IMR-90 (cell line): ENCODE measurements around the gene PIGZ. TPM values are rescaled to one million over a fixed set of nuclear protein-coding genes. Genes with fewer than 3 reads are reported as not detected.

Source experiments
- ATAC-seq: fragments of 200-7000 bp; cut with Tn5 transposase; 2 replicates; pipeline ENCODE4 v1.9.1; 2020; ENCODE audit warnings: low read depth, mild to moderate bottlenecking, moderate library complexity
- BruUV-seq: library from RNA; stranded (reverse); fragments of 400-500 nt; replicated peaks from 2 replicates; lab custom pipeline; 2021; lab: Mats Ljungman, UMichigan
- CTCF ChIA-PET: fragments of 300-600 bp; formaldehyde crosslinking; extraction: SDS; loops from one replicate; lab custom pipeline; 2021; ENCODE audit warnings: antibody characterized with exemption; lab: Yijun Ruan, JAX
- POLR2A ChIA-PET: fragments of 300-600 bp; sonication (Branson Sonifier 250); formaldehyde crosslinking; loops from one replicate; lab custom pipeline; 2022; ENCODE audit warnings: antibody characterized with exemption; ENCODE audit not compliant: unreplicated experiment; lab: Charles Lee
- DNase-seq: peaks from one replicate; pipeline ENCODE4 v3.0.0; 2013
- H2AFZ ChIP-seq: replicated peaks from 2 replicates; pipeline ENCODE3; 2013; ENCODE audit warnings: low read length, mild to moderate bottlenecking; ENCODE audit not compliant: poor library complexity
- H2AK5ac ChIP-seq: 2 replicates; pipeline ENCODE4 v1.6.1; 2013; ENCODE audit warnings: low read depth, low read length, inconsistent platforms
- H2AK9ac ChIP-seq: replicated peaks from 2 replicates; pipeline ENCODE3; 2013; ENCODE audit warnings: mild to moderate bottlenecking, low read depth, low read length, moderate library complexity; ENCODE audit not compliant: poor library complexity
- H2BK120ac ChIP-seq: 2 replicates; pipeline ENCODE4 v1.6.1; 2013; ENCODE audit warnings: low read depth, low read length, inconsistent platforms
- H2BK15ac ChIP-seq: 3 replicates; pipeline ENCODE4 v1.6.1; 2013; ENCODE audit warnings: low read depth, low read length, inconsistent platforms
- H2BK20ac ChIP-seq: 2 replicates; pipeline ENCODE4 v1.6.1; 2013; ENCODE audit warnings: low read depth, mild to moderate bottlenecking, inconsistent platforms, low read length, moderate library complexity
- H2BK5ac ChIP-seq: 2 replicates; pipeline ENCODE4 v1.6.1; 2013; ENCODE audit warnings: mild to moderate bottlenecking, low read depth, low read length, inconsistent platforms; ENCODE audit not compliant: poor library complexity, severe bottlenecking
- H3K14ac ChIP-seq: replicated peaks from 2 replicates; pipeline ENCODE4 v1.6.1; 2013; ENCODE audit warnings: low read depth, low read length, inconsistent platforms
- H3K18ac ChIP-seq: 2 replicates; pipeline ENCODE4 v1.6.1; 2013; ENCODE audit warnings: low read depth, low read length, control low read depth
- H3K23ac ChIP-seq: 2 replicates; pipeline ENCODE4 v1.6.1; 2013; ENCODE audit warnings: low read depth, low read length, inconsistent platforms
- H3K27ac ChIP-seq: 2 replicates; pipeline ENCODE4 v1.5.1; 2013; ENCODE audit warnings: mild to moderate bottlenecking, control low read depth, low read length; ENCODE audit not compliant: insufficient read depth
- H3K27me3 ChIP-seq: 2 replicates; pipeline ENCODE4 v1.6.1; 2013; ENCODE audit warnings: low read length; ENCODE audit not compliant: control insufficient read depth, insufficient read depth
- H3K36me3 ChIP-seq: 2 replicates; pipeline ENCODE4 v1.6.1; 2013; ENCODE audit warnings: low read length, mixed read lengths; ENCODE audit not compliant: control insufficient read depth, insufficient read depth
- H3K4ac ChIP-seq: 2 replicates; pipeline ENCODE4 v1.6.1; 2013; ENCODE audit warnings: low read depth, low read length, inconsistent platforms
- H3K4me1 ChIP-seq: 2 replicates; pipeline ENCODE4 v1.6.1; 2013; ENCODE audit warnings: low read length, mixed read lengths; ENCODE audit not compliant: control insufficient read depth, insufficient read depth
- H3K4me2 ChIP-seq: 2 replicates; pipeline ENCODE4 v1.6.1; 2013; ENCODE audit warnings: low read depth, mild to moderate bottlenecking, control low read depth, low read length, moderate library complexity
- H3K4me3 ChIP-seq: 2 replicates; pipeline ENCODE4 v1.5.1; 2013; ENCODE audit warnings: low read depth, mild to moderate bottlenecking, control low read depth, low read length, moderate library complexity; ENCODE audit not compliant: insufficient read depth
- H3K56ac ChIP-seq: 2 replicates; pipeline ENCODE4 v1.6.1; 2013; ENCODE audit warnings: low read length, inconsistent platforms; ENCODE audit not compliant: insufficient read depth; ENCODE audit errors: extremely low read depth
- H3K79me1 ChIP-seq, 2 experiments: 2 replicates each; pipeline ENCODE4 v1.6.1; 2013; ENCODE audit warnings: low read length in 2 of 2, inconsistent platforms in 1 of 2, low read depth in 1 of 2
- H3K9ac ChIP-seq: 2 replicates; pipeline ENCODE4 v1.6.1; 2013; ENCODE audit warnings: low read depth, low read length, control low read depth
- H3K9me1 ChIP-seq: 2 replicates; pipeline ENCODE4 v1.6.1; 2013; ENCODE audit warnings: low read length, inconsistent platforms; ENCODE audit not compliant: insufficient read depth
- H3K9me3 ChIP-seq: 2 replicates; pipeline ENCODE4 v1.6.1; 2013; ENCODE audit warnings: low read length; ENCODE audit not compliant: control insufficient read depth, insufficient read depth
- H4K20me1 ChIP-seq: 2 replicates; pipeline ENCODE4 v1.6.1; 2013; ENCODE audit warnings: low read length, inconsistent platforms; ENCODE audit not compliant: insufficient read depth
- H4K5ac ChIP-seq: 2 replicates; pipeline ENCODE4 v1.6.1; 2013; ENCODE audit warnings: mild to moderate bottlenecking, low read depth, low read length, control low read depth
- H4K8ac ChIP-seq, 2 experiments: 2 replicates each; pipeline ENCODE4 v1.6.1; 2013; ENCODE audit warnings: low read depth in 2 of 2, low read length in 2 of 2, control low read depth in 1 of 2, inconsistent platforms in 1 of 2
- H4K91ac ChIP-seq: 2 replicates; pipeline ENCODE4 v1.6.1; 2013; ENCODE audit warnings: low read depth, low read length, inconsistent platforms; ENCODE audit not compliant: insufficient read depth
- BHLHE40 ChIP-seq: fragments of 150-350 bp; IDR thresholded peaks from 2 replicates; pipeline ENCODE4 v1.6.1; 2016; ENCODE audit warnings: mild to moderate bottlenecking, low read depth, low read length
- CEBPB ChIP-seq: IDR thresholded peaks from 2 replicates; pipeline ENCODE4 v1.6.1; 2012; ENCODE audit warnings: low read depth, low read length, improper control_type of control experiment
- CHD1 ChIP-seq: IDR thresholded peaks from 2 replicates; pipeline ENCODE4 v1.6.1; 2012; ENCODE audit warnings: low read depth, low read length, improper control_type of control experiment
- FOS ChIP-seq: fragments of 150-350 bp; IDR thresholded peaks from 2 replicates; pipeline ENCODE4 v1.6.1; 2016; ENCODE audit warnings: low read depth, low read length
- MAFK ChIP-seq: IDR thresholded peaks from 2 replicates; pipeline ENCODE4 v1.6.1; 2012; ENCODE audit warnings: low read depth, low read length, improper control_type of control experiment
- MAZ ChIP-seq: IDR thresholded peaks from 2 replicates; pipeline ENCODE4 v1.6.1; 2012; ENCODE audit warnings: low read depth, mild to moderate bottlenecking, low read length, improper control_type of control experiment, moderate library complexity, borderline replicate concordance
- MXI1 ChIP-seq: IDR thresholded peaks from 2 replicates; pipeline ENCODE4 v1.6.1; 2012; ENCODE audit warnings: low read depth, mild to moderate bottlenecking, low read length, moderate library complexity, borderline replicate concordance
- NFE2L2 ChIP-seq: fragments of 150-350 bp; IDR thresholded peaks from 2 replicates; pipeline ENCODE4 v1.6.1; 2016; ENCODE audit warnings: low read depth, mild to moderate bottlenecking, low read length
- POLR2A ChIP-seq: IDR thresholded peaks from 2 replicates; pipeline ENCODE4 v1.6.1; 2012; ENCODE audit warnings: mild to moderate bottlenecking, low read depth, low read length
- RAD21 ChIP-seq: IDR thresholded peaks from 2 replicates; pipeline ENCODE4 v1.6.1; 2012; ENCODE audit warnings: low read length, improper control_type of control experiment
- RCOR1 ChIP-seq: IDR thresholded peaks from 2 replicates; pipeline ENCODE4 v1.6.1; 2012; ENCODE audit warnings: mild to moderate bottlenecking, low read length, improper control_type of control experiment; ENCODE audit not compliant: insufficient replicate concordance
- RFX5 ChIP-seq: IDR thresholded peaks from 2 replicates; pipeline ENCODE4 v1.8.0; 2012; ENCODE audit warnings: low read depth, mild to moderate bottlenecking, low read length, moderate library complexity
- SMC3 ChIP-seq: fragments of 150-350 bp; IDR thresholded peaks from 2 replicates; pipeline ENCODE4 v1.6.1; 2016; ENCODE audit warnings: low read depth, mild to moderate bottlenecking, antibody characterized with exemption, low read length, moderate library complexity
- WGBS, 2 experiments: methylation state at CpG; one replicate each; pipeline versions ENCODE4 v1.1.5 to v1.1.7; 2013; ENCODE audit warnings: missing lambda C conversion rate in 2 of 2; ENCODE audit not compliant: insufficient read length in 1 of 2; ENCODE audit errors: extremely low coverage in 2 of 2; 5-methylcytosine and 5-hydroxymethylcytosine counted together
- dilution Hi-C: fragments of 300-500 bp; cut with HindIII; formaldehyde crosslinking; loops from one replicate; pipeline ENCODE4 v1.14.3; 2018; ENCODE audit warnings: low sequenced_read_pairs; ENCODE audit not compliant: unreplicated experiment
- in situ Hi-C: fragments of 300-500 bp; cut with MboI; formaldehyde crosslinking; loops from 3 replicates; pipeline ENCODE4 v1.14.3; 2019; ENCODE audit warnings: low sequenced_read_pairs, inconsistent platforms, mixed read lengths
- intact Hi-C: fragments of 100-400 bp; cut with micrococcal nuclease; formaldehyde crosslinking; loops from 2 replicates; pipeline ENCODE4 v1.10.0; 2022
- polyA plus RNA-seq, 3 experiments: library from polyadenylated mRNA; depleted of rRNA; stranded (reverse); fragments of >200 nt; gene quantifications; 2 replicates each; pipeline ENCODE4 v1.2.3, GENCODE V29; 2012; ENCODE audit warnings: low replicate concordance in 1 of 3
- total RNA-seq: library from RNA; depleted of rRNA; stranded (reverse); fragments of >200 nt; gene quantifications from 2 replicates; pipeline ENCODE4 v1.2.3, GENCODE V29; 2012
- TF ChIP-seq, protein P1 (sequence below): fragments of 150-350 bp; IDR thresholded peaks from 2 replicates; pipeline ENCODE4 v1.6.1; 2017; ENCODE audit warnings: mild to moderate bottlenecking, antibody characterized with exemption, low read length, low read depth
- TF ChIP-seq, protein P2 (sequence below): fragments of 150-350 bp; IDR thresholded peaks from 2 replicates; pipeline ENCODE4 v1.6.1; 2016; ENCODE audit warnings: low read depth, mild to moderate bottlenecking, low read length, moderate library complexity, borderline replicate concordance
- TF ChIP-seq, protein P3 (sequence below): conservative IDR thresholded peaks from 2 replicates; pipeline ENCODE4 v1.5.1; 2012; ENCODE audit warnings: mild to moderate bottlenecking, low read depth, low read length, improper control_type of control experiment

PIGZ gene
- total and polyA plus RNA-seq, 2 of the 4 experiments (the other 2 are of a cell fraction) = 0.18 to 0.86 TPM

DNA sequence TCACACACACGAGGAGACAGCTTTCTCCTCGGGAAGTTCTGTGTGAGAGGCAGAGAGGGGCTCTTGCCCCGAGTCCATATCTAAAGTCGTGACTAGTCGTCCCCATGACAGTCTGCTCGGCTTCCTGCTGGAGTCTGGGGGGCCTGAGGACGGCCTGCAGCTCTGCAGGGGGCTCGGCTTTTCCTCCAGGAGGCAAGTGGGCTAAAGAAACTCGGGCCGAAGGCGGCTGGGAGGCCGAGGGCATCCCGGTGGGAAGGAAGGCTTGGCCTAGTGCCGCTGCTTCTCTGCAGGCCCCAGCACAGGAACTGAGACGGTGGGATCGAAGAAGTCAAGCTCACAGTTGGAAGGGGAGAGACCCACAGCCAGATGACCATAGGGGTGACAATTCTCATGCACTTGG, 25.4 kb upstream of the PIGZ start:
- Histone ChIP-seq H4K91ac (no peak overlapping the region), H3K36me3 (no peaks in the 10 kb centered on the region), H2BK15ac (no peak overlapping the region), H2BK5ac (no peak overlapping the region), H2AK5ac (no peak overlapping the region), H3K9me1 (no peaks in the 10 kb centered on the region), H2AK9ac (no peak overlapping the region), H3K27me3 (peaks cover 17% of the 10 kb centered on the region), H4K20me1 (no peaks in the 10 kb centered on the region), H2AFZ (peak overlapping the region; percentile 46), H3K14ac (no peak overlapping the region), H3K18ac (no peak overlapping the region), H3K56ac (no peak overlapping the region), H3K9ac (no peak overlapping the region), H3K9me3 (no peaks in the 10 kb centered on the region), H3K4me2 (no peak overlapping the region), H4K8ac (no peak overlapping the region), H4K5ac (no peak overlapping the region), H3K4me3 (no peak overlapping the region), H3K23ac (no peak overlapping the region), H2BK120ac (no peak overlapping the region), H3K79me1 (no peaks in the 10 kb centered on the region), H3K4me1 (no peaks in the 10 kb centered on the region), H3K27ac (no peak overlapping the region), H3K4ac (no peak overlapping the region), H2BK20ac (no peak overlapping the region)
- TF ChIP-seq MAFK = no peak
- no peak for TF ChIP-seq RFX5
- no peak for TF ChIP-seq POLR2A
- TF ChIP-seq, protein P1, sequence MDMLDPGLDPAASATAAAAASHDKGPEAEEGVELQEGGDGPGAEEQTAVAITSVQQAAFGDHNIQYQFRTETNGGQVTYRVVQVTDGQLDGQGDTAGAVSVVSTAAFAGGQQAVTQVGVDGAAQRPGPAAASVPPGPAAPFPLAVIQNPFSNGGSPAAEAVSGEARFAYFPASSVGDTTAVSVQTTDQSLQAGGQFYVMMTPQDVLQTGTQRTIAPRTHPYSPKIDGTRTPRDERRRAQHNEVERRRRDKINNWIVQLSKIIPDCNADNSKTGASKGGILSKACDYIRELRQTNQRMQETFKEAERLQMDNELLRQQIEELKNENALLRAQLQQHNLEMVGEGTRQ = no peak
- TF ChIP-seq, protein P2, sequence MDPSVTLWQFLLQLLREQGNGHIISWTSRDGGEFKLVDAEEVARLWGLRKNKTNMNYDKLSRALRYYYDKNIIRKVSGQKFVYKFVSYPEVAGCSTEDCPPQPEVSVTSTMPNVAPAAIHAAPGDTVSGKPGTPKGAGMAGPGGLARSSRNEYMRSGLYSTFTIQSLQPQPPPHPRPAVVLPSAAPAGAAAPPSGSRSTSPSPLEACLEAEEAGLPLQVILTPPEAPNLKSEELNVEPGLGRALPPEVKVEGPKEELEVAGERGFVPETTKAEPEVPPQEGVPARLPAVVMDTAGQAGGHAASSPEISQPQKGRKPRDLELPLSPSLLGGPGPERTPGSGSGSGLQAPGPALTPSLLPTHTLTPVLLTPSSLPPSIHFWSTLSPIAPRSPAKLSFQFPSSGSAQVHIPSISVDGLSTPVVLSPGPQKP = no peak
- TF ChIP-seq SMC3 = no peak
- TF ChIP-seq MAZ = no peak
- no peak for TF ChIP-seq BHLHE40
- no peak for TF ChIP-seq CHD1
- no peak for TF ChIP-seq NFE2L2
- TF ChIP-seq FOS = no peak
- TF ChIP-seq RCOR1 = no peak
- TF ChIP-seq, protein P3, sequence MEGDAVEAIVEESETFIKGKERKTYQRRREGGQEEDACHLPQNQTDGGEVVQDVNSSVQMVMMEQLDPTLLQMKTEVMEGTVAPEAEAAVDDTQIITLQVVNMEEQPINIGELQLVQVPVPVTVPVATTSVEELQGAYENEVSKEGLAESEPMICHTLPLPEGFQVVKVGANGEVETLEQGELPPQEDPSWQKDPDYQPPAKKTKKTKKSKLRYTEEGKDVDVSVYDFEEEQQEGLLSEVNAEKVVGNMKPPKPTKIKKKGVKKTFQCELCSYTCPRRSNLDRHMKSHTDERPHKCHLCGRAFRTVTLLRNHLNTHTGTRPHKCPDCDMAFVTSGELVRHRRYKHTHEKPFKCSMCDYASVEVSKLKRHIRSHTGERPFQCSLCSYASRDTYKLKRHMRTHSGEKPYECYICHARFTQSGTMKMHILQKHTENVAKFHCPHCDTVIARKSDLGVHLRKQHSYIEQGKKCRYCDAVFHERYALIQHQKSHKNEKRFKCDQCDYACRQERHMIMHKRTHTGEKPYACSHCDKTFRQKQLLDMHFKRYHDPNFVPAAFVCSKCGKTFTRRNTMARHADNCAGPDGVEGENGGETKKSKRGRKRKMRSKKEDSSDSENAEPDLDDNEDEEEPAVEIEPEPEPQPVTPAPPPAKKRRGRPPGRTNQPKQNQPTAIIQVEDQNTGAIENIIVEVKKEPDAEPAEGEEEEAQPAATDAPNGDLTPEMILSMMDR = no peak
- no peak for TF ChIP-seq RAD21
- TF ChIP-seq MXI1 = no peak
- no peak for TF ChIP-seq CEBPB
- ATAC-seq (no peak), DNase-seq (no peak)
- intact Hi-C loops = no loop called here
- POLR2A ChIA-PET = interaction anchor here (0.6 kb wide), 1 partner anchor 110 kb away, joined by 3 read pairs; no protein-coding TSS in a partner anchor
- dilution Hi-C loops = no loop called here
- WGBS, 2 experiments = 63% methylated on average over 5 of the region's 16 CpGs; no CpG with 5 or more reads in 1 of the 2 experiments
- no TSS peak for BruUV-seq
- in situ Hi-C loops = no loop called here
- CTCF ChIA-PET = no interaction called here
